ENCODE measurements around the gene ZFAND2B. TPM values are rescaled to one million over a fixed set of nuclear protein-coding genes. Genes with fewer than 3 reads are reported as not detected.

Gene ZFAND2B
- total RNA-seq, 1 experiment from 2014 or later, result 16.4 TPM

- no peak overlapping the region for H3K9ac ChIP-seq (ENCODE audit: extremely low read depth, insufficient read length, low read length)
- H3K56ac ChIP-seq (ENCODE audit: insufficient read length, low read depth, low read length), result no peak overlapping the region
- H3K4me1 ChIP-seq (ENCODE audit: insufficient read depth, low read length), result no peaks in the 10 kb centered on the region
- no peak overlapping the region for H3K4ac ChIP-seq (ENCODE audit: low read depth, low read length)
- no peaks in the 10 kb centered on the region for H3K9me3 ChIP-seq (ENCODE audit: control insufficient read depth, low read depth, low read length)
- no peak overlapping the region for H3K23ac ChIP-seq (ENCODE audit: insufficient read length, low read depth, low read length)
- H4K20me1 ChIP-seq (ENCODE audit: control insufficient read depth, insufficient read depth, insufficient read length), result no peaks in the 10 kb centered on the region
- H3T11ph ChIP-seq (ENCODE audit: low read length), result no peak overlapping the region
- WGBS (ENCODE audit: extremely low coverage, insufficient read length, low lambda C conversion rate), result no CpG with 5 or more reads among the region's 5 CpGs
- H2BK15ac ChIP-seq (ENCODE audit: low read depth, low read length), result no peak overlapping the region
- Mint-ChIP-seq H3K36me3 (ENCODE audit: insufficient read depth in 1 of 3, low read depth in 3 of 3) (peaks cover 2 to 4% (median 3%) of the 10 kb centered on the region in 3 experiments; a peak in 4 of 7 replicates), H3K27ac (no peak overlapping the region), H3K4me3 (0 out of 5 replicates have a peak overlapping the region, but pooled peaks of 1 of the 2 experiments have one; percentile 18), H3K27me3 (ENCODE audit: low read depth) (peaks cover 15% of the 10 kb centered on the region), H3K9me3 (peaks cover 4 to 6% of the 10 kb centered on the region in 2 experiments; a peak in 3 of 5 replicates), H3K4me1 (peaks cover 11 to 20% of the 10 kb centered on the region in 2 experiments)
- no peak overlapping the region for H2AFZ ChIP-seq (ENCODE audit: low read length)
- H3K14ac ChIP-seq (ENCODE audit: insufficient read depth, low read length), result no peak overlapping the region
- H4K91ac ChIP-seq (ENCODE audit: insufficient read length, low read depth, low read length), result no peak overlapping the region
- H2AK5ac ChIP-seq (ENCODE audit: insufficient read length, low read length), result no peak overlapping the region
- H4K8ac ChIP-seq (replicated peaks; ENCODE audit: insufficient read length, low read depth, low read length), result no peak overlapping the region
- no peaks in the 10 kb centered on the region for H3K23me2 ChIP-seq (ENCODE audit: insufficient read length, low read depth, low read length, poor library complexity, severe bottlenecking)
- H3K27me3 ChIP-seq (ENCODE audit: insufficient read depth, low read length), result no peaks in the 10 kb centered on the region
- H3K18ac ChIP-seq (ENCODE audit: insufficient read length, low read depth, low read length), result no peak overlapping the region
- no peak overlapping the region for H2BK12ac ChIP-seq (ENCODE audit: insufficient read length, low read depth, low read length)
- H4K5ac ChIP-seq (ENCODE audit: insufficient read length, low read depth, low read length), result no peak overlapping the region
- no peak overlapping the region for H3K27ac ChIP-seq (ENCODE audit: insufficient read length, low read depth, low read length)
- H3K4me2 ChIP-seq (ENCODE audit: insufficient read depth, insufficient read length, low read length), result no peak overlapping the region
- TF ChIP-seq CTCF (conservative IDR thresholded peaks at IDR 0.05), result no peak
- H2BK5ac ChIP-seq (ENCODE audit: insufficient read length, low read length), result no peak overlapping the region
- peak; percentile 12 for DNase-seq
- H2BK120ac ChIP-seq (ENCODE audit: low read depth, low read length, poor library complexity, severe bottlenecking), result no peak overlapping the region
- H2BK20ac ChIP-seq (ENCODE audit: low read depth, low read length, poor library complexity, severe bottlenecking), result no peak overlapping the region
- no peaks in the 10 kb centered on the region for H3K79me1 ChIP-seq (ENCODE audit: insufficient read depth, low read depth, low read length, poor library complexity, severe bottlenecking)
- no peaks in the 10 kb centered on the region for H3K79me2 ChIP-seq (ENCODE audit: insufficient read depth, low read length)
Measured at GRCh38 chr2:219198974-219199373, 7.6 kb upstream of the ZFAND2B start.
